Measurements from ENCODE around the gene BRD1.
A peak's percentile ranks its signal among the peaks of the same experiment; 100 is the strongest.
"Not testable (repeated sequence)": the region's sequence is repeated elsewhere in the genome, so short reads cannot be mapped to it uniquely, and the experiment has no call there.

BRD1 gene

GRCh38 chr22:49767355-49768062 lies 60.2 kb downstream of the BRD1 start:
- DNase-seq, result peak; percentile 53

- no peak for DNase-seq
These were observed 61.7 kb downstream of the BRD1 start for GRCh38 chr22:49765951-49766350.

GRCh38 chr22:49765091-49765771 lies 62.4 kb downstream of the BRD1 start:
- no peak for DNase-seq

- no peak for DNase-seq
These were observed 63.5 kb downstream of the BRD1 start for GRCh38 chr22:49764127-49764581.

- DNase-seq, result no peak
These were observed 64.0 kb downstream of the BRD1 start for GRCh38 chr22:49763696-49764095.

GRCh38 chr22:49763138-49763537 lies 64.5 kb downstream of the BRD1 start:
- no peak for DNase-seq

- not testable (repeated sequence) for DNase-seq
These were observed 65.1 kb downstream of the BRD1 start for GRCh38 chr22:49762571-49762970.

GRCh38 chr22:49761836-49762235 lies 65.8 kb downstream of the BRD1 start:
- no peak for DNase-seq

GRCh38 chr22:49760630-49761571 lies 66.8 kb downstream of the BRD1 start:
- no peak for DNase-seq

GRCh38 chr22:49760280-49760629 lies 67.4 kb downstream of the BRD1 start:
- DNase-seq, result peak; percentile 45

GRCh38 chr22:49756676-49757075 lies 71.0 kb downstream of the BRD1 start:
- no peak for DNase-seq

- DNase-seq, result no peak
These were observed 71.5 kb downstream of the BRD1 start for GRCh38 chr22:49756201-49756600.

- no peak for DNase-seq
These were observed 72.1 kb downstream of the BRD1 start for GRCh38 chr22:49755631-49756001.

GRCh38 chr22:49754696-49755630 lies 72.7 kb downstream of the BRD1 start:
- no peak for DNase-seq

- no peak for DNase-seq
These were observed 73.5 kb downstream of the BRD1 start for GRCh38 chr22:49753961-49754695.

GRCh38 chr22:49753276-49753890 lies 74.3 kb downstream of the BRD1 start:
- no peak for DNase-seq

- no peak for DNase-seq
These were observed 75.0 kb downstream of the BRD1 start for GRCh38 chr22:49752598-49753091.

GRCh38 chr22:49751966-49752597 lies 75.6 kb downstream of the BRD1 start:
- DNase-seq, result no peak

- no peak for DNase-seq
These were observed 76.2 kb downstream of the BRD1 start for GRCh38 chr22:49751318-49751965.

All from NCI-H1694 (cell line).